ENCODE measurements around the gene ARID5B. TPM values are rescaled to one million over a fixed set of nuclear protein-coding genes. Genes with fewer than 3 reads are reported as not detected.

ARID5B gene
- total RNA-seq, 1 experiment from 2014 or later, result 0.04 TPM

GRCh38 chr10:62121187-62121530 lies 219.7 kb downstream of the ARID5B start:
- Histone ChIP-seq H3K23me2 (ENCODE audit: insufficient read length, low read depth, low read length, poor library complexity, severe bottlenecking) (no peaks in the 10 kb centered on the region), H3K4me1 (ENCODE audit: insufficient read depth, low read length) (no peaks in the 10 kb centered on the region), H3K4ac (ENCODE audit: low read depth, low read length) (no peak overlapping the region), H2AK5ac (ENCODE audit: insufficient read length, low read length) (no peak overlapping the region), H3K27me3 (ENCODE audit: insufficient read depth, low read length) (no peaks in the 10 kb centered on the region), H2AFZ (ENCODE audit: low read length) (no peak overlapping the region), H3K79me2 (ENCODE audit: insufficient read depth, low read length) (no peaks in the 10 kb centered on the region), H2BK15ac (ENCODE audit: low read depth, low read length) (no peak overlapping the region), H3K23ac (ENCODE audit: insufficient read length, low read depth, low read length) (no peak overlapping the region), H2BK12ac (ENCODE audit: insufficient read length, low read depth, low read length) (no peak overlapping the region), H3K9ac (ENCODE audit: extremely low read depth, insufficient read length, low read length) (no peak overlapping the region), H3K9me3 (ENCODE audit: control insufficient read depth, low read depth, low read length) (no peaks in the 10 kb centered on the region), H3K4me2 (ENCODE audit: insufficient read depth, insufficient read length, low read length) (no peak overlapping the region), H4K20me1 (ENCODE audit: control insufficient read depth, insufficient read depth, insufficient read length) (no peaks in the 10 kb centered on the region), H4K8ac (replicated peaks; ENCODE audit: insufficient read length, low read depth, low read length) (no peak overlapping the region), H3T11ph (ENCODE audit: low read length) (no peak overlapping the region), H2BK20ac (ENCODE audit: low read depth, low read length, poor library complexity, severe bottlenecking) (no peak overlapping the region), H4K5ac (ENCODE audit: insufficient read length, low read depth, low read length) (no peak overlapping the region), H3K56ac (ENCODE audit: insufficient read length, low read depth, low read length) (no peak overlapping the region), H3K18ac (ENCODE audit: insufficient read length, low read depth, low read length) (no peak overlapping the region), H3K27ac (ENCODE audit: insufficient read length, low read depth, low read length) (no peak overlapping the region), H2BK120ac (ENCODE audit: low read depth, low read length, poor library complexity, severe bottlenecking) (no peak overlapping the region), H3K79me1 (ENCODE audit: insufficient read depth, low read depth, low read length, poor library complexity, severe bottlenecking) (no peaks in the 10 kb centered on the region), H4K91ac (ENCODE audit: insufficient read length, low read depth, low read length) (no peak overlapping the region), H2BK5ac (ENCODE audit: insufficient read length, low read length) (no peak overlapping the region), H3K14ac (ENCODE audit: insufficient read depth, low read length) (no peak overlapping the region)
- DNase-seq, result no peak
- no peak overlapping the region for H3K4me3 Mint-ChIP-seq
- no CpG with 5 or more reads among the region's 1 CpG for WGBS (ENCODE audit: extremely low coverage, insufficient read length, low lambda C conversion rate)
- no peak for TF ChIP-seq CTCF (conservative IDR thresholded peaks at IDR 0.05)
- no peaks in the 10 kb centered on the region for H3K27me3 Mint-ChIP-seq (ENCODE audit: low read depth)
- H3K9me3 Mint-ChIP-seq, result peaks cover 3% of the 10 kb centered on the region in 2 experiments; a peak in 2 of 5 replicates
- peaks cover 0 to 2% of the 10 kb centered on the region in 2 experiments; a peak in 1 of 4 replicates for H3K4me1 Mint-ChIP-seq
- no peak overlapping the region for H3K27ac Mint-ChIP-seq
- H3K36me3 Mint-ChIP-seq (ENCODE audit: insufficient read depth in 1 of 3, low read depth in 3 of 3), result no peaks in the 10 kb centered on the region
